Activated CD8-positive, alpha-beta memory T cell treated with anti-CD3 and anti-CD28 coated beads, Interleukin-2, amount 10 ng/mL, durations not matched to agents 7 days and 5 days (primary cell): Measurements from ENCODE around the gene MIER2. TPM values are rescaled to one million over a fixed set of nuclear protein-coding genes. Genes with fewer than 3 reads are reported as not detected.

Experiments used
- ATAC-seq: fragments of 150-1000 bp; cut with Tn5 transposase; one replicate; pipeline ENCODE4 v1.10.0; 2021; ENCODE audit warnings: moderate library complexity
- CTCF ChIA-PET: fragments of 350-600 bp; sonication (Branson Sonifier 250); formaldehyde crosslinking; loops from one replicate; lab custom pipeline; 2021; ENCODE audit warnings: antibody characterized with exemption; lab: Charles Lee
- DNase-seq: peaks from one replicate; pipeline ENCODE4 v3.0.0-alpha.2; 2020
- H3K27ac Mint-ChIP-seq: one replicate; pipeline ENCODE4 v1.8.0; 2021; ENCODE audit warnings: mild to moderate bottlenecking, mixed read lengths
- H3K27me3 Mint-ChIP-seq: one replicate; pipeline ENCODE4 v1.8.0; 2021; ENCODE audit warnings: mixed read lengths
- H3K36me3 Mint-ChIP-seq: one replicate; pipeline ENCODE4 v1.8.0; 2021; ENCODE audit warnings: mild to moderate bottlenecking, mixed read lengths
- H3K4me1 Mint-ChIP-seq: one replicate; pipeline ENCODE4 v1.8.0; 2021; ENCODE audit warnings: mixed read lengths
- H3K4me3 Mint-ChIP-seq: one replicate; pipeline ENCODE4 v1.8.0; 2021; ENCODE audit warnings: mild to moderate bottlenecking, moderate library complexity, mixed read lengths
- H3K9me3 Mint-ChIP-seq: one replicate; pipeline ENCODE4 v1.8.0; 2022; ENCODE audit warnings: low read depth, mixed read lengths
- total RNA-seq, 2 experiments: library from RNA; stranded (reverse); gene quantifications; one replicate each; pipeline ENCODE4 v1.2.3, GENCODE V29; 2021

MIER2 gene
- total RNA-seq, 2 experiments from 2014 or later: 21.6 to 23.8 TPM

DNA sequence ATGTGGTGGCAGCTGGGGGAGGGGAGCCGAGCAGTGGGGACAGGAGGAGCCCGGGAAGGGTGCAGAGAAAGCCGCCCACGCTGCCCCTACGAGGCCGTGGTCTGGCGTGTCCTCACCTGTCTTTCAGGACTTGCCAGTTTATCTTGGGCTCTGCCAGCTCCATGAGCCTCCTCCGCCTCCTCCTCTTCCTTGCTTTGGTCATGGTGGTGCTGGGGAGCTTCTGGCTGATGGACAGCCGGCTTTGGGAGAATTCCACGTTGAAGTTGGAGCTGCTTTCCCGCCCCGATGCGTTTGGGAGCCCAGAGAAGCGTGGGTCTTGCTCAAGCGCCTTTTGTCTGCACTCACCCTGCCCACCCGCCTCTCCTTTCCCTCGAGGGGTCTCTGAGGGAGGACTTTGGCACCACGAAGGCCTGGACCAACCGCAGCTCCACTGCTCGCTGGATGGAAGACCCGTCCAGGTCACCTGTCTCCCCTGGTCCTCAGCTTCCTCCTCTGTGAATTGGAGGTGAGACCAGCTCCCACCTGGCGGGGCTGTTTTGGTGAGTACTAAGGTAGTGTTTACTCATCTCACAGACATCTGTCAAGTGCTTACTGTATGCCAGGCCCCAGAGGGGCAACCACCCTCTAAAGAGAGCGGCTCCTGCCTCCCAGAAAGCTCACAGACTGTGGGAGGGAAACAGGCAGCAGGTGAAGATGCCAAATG, 29.7 kb upstream of the MIER2 start:
- ATAC-seq (no peak), DNase-seq (no peak)
- no peak overlapping the region for H3K27ac Mint-ChIP-seq

DNA sequence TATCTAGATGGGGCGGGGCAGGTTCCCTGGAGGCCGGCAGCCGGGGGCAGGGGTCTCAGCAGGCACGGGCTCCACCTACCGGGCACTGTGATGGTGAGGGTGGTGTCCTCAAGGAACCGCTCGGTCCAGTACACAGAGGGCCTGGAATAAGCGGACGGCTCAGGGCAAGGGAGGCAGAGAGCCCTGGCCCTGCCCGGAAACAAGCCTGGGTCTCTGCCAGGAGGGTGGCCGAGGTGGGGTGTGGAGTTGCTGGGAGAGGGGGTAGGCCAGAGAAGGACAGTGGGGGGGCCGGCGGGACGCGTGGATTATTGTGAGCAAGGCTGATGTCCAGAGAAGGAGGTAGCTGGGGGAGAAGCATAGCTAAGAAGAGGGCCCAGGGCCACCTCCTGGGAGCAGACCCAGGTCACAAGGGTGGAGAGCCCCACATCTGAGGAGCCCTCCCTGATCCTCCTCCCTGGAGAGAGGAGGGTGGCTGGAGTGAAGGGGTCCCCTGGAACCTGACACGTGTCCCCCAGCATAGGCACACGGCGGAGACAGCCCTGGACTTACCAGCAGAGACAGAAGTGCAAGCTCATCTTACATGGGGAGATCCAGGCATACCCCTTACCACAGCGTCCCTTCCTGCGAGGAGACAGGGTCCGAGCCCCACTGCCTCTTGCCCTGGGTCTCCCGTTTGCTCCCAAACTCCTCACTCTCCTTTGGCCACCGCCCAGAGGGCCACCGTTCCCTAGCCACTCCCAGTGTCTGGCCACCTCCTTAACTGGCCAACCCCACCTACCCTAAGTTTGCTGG, 29.0 kb upstream of the MIER2 start:
- no peaks in the 10 kb centered on the region for H3K4me1 Mint-ChIP-seq
- CTCF ChIA-PET: no interaction called here
- H3K36me3 Mint-ChIP-seq: no peaks in the 10 kb centered on the region

More for the DNA sequence above, 29.7 kb upstream of the MIER2 start:
- Mint-ChIP-seq H3K27me3 (no peaks in the 10 kb centered on the region), H3K36me3 (no peaks in the 10 kb centered on the region), H3K4me1 (no peaks in the 10 kb centered on the region), H3K4me3 (no peak overlapping the region), H3K9me3 (no peaks in the 10 kb centered on the region)
- CTCF ChIA-PET: no interaction called here

DNA sequence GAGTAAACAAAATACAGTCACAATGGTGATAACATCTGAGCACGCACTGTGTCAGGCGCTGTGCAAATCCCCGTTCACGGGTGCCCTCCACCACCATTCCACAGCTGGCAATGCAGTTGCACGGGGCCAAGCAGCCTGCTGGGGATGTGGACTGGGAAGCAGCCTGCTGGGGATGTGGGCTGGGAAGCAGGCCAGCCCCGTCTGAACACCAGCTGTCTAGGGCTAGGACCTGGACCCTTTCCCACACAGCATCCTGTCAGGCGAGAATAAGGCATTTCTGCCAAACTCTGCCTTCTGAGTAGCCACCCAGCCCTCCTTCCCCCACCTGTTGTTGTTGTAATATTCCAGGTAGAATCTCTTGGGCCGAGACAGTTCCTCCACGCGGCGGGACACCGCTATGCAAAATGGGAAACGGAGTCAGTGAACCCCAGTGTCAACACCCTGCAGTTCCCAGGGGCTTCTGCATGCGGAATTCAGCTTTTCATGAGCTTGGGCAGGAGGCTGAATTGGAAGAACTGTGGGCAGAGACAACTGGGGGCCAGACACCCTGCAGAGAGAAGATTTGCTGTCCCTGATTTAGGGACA, 27.8 kb upstream of the MIER2 start:
- H3K9me3 Mint-ChIP-seq: no peaks in the 10 kb centered on the region
- ATAC-seq (no peak), DNase-seq (no peak)
- H3K27me3 Mint-ChIP-seq: peaks cover 1% of the 10 kb centered on the region
- CTCF ChIA-PET: no interaction called here
- no peaks in the 10 kb centered on the region for H3K4me1 Mint-ChIP-seq
- H3K27ac Mint-ChIP-seq: no peak overlapping the region
- no peaks in the 10 kb centered on the region for H3K36me3 Mint-ChIP-seq
- no peak overlapping the region for H3K4me3 Mint-ChIP-seq

More for the DNA sequence above, 29.0 kb upstream of the MIER2 start:
- Mint-ChIP-seq H3K4me3 (no peak overlapping the region), H3K27ac (no peak overlapping the region), H3K9me3 (no peaks in the 10 kb centered on the region), H3K27me3 (no peaks in the 10 kb centered on the region)
- no peak for ATAC-seq
- no peak for DNase-seq

DNA sequence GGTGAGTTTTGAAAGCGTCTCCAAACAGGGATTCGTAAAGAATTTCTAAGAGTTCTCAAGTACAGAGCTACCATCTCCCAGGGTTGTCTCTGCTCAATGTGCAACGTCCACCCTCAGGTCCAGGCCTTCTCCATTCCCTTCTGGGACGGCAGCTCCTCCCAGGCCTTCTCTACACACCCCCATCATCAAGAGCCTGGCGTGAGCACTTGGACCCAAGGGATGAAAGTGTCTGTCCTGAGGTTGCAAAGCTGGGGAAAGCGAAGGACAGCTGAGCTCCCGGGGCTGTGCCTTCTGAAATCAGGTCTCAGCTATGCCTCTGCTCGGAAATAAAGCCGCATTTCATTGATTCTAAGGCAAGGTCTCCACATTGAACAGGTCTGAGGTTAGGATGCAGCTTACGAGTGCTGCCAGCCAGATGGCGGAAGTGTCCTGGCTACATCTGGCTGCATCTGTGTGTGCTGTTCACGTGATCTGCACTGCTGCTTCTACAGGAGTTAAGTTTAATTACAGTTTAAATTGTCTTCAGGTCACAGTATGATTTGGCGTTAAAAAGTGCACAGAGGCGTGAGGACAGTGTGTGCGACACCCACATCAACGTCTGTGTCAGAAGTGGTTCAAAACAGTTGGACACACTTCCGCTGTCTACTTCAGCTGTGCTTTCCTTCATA, 27.0 kb upstream of the MIER2 start:
- ATAC-seq (no peak), DNase-seq (no peak)
- no peak overlapping the region for H3K4me3 Mint-ChIP-seq
- no peaks in the 10 kb centered on the region for H3K36me3 Mint-ChIP-seq
- peaks cover 2% of the 10 kb centered on the region for H3K27me3 Mint-ChIP-seq
- H3K27ac Mint-ChIP-seq: no peak overlapping the region
- CTCF ChIA-PET: interaction anchor here (1.1 to 1.3 kb wide), 2 partner anchors 135 to 139 kb away, joined by 4 to 5 read pairs; partner anchors contain the start of gene TPGS1
- no peaks in the 10 kb centered on the region for H3K9me3 Mint-ChIP-seq
- H3K4me1 Mint-ChIP-seq: no peaks in the 10 kb centered on the region

DNA sequence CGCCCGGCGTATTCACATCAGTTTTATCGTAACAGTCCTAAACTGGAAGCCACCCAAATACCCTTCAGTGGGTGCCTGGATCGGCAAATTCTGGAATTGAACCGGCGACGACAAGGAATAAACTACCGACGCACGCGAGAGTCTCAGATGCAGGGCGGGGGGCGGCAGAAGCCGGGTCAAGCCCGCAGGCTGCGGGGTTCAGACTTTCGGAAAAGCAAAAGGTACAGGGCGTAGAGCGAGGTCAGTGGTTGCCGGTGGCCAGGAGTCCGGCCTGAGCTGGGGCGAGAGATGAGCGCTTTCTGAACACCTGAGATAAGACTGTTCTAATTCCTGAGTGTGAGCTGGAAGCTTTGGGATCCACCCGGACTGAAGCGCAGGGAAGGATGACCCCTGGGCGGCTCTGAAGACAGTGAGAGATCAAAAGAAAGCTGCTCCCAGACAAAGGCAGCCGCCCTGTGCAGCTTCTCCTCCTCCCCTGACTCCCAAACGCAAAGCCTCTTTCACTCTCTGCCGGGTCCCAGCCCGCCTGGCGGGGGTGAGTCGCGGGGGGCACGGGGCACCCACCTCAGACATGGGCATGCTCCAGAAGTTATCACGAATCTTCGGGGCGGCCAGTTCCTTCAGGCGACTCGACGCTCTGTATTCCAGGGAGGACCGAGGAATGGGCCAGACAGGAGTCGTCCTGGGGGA, 26.2 kb upstream of the MIER2 start:
- Mint-ChIP-seq H3K36me3 (no peaks in the 10 kb centered on the region), H3K4me1 (no peaks in the 10 kb centered on the region), H3K27me3 (peaks cover 2% of the 10 kb centered on the region), H3K27ac (no peak overlapping the region), H3K4me3 (no peak overlapping the region), H3K9me3 (no peaks in the 10 kb centered on the region)
- ATAC-seq (no peak), DNase-seq (no peak)
- CTCF ChIA-PET: interaction anchor here (1.1 to 1.3 kb wide), 2 partner anchors 136 to 140 kb away, joined by 4 to 5 read pairs; partner anchors contain the start of gene TPGS1

DNA sequence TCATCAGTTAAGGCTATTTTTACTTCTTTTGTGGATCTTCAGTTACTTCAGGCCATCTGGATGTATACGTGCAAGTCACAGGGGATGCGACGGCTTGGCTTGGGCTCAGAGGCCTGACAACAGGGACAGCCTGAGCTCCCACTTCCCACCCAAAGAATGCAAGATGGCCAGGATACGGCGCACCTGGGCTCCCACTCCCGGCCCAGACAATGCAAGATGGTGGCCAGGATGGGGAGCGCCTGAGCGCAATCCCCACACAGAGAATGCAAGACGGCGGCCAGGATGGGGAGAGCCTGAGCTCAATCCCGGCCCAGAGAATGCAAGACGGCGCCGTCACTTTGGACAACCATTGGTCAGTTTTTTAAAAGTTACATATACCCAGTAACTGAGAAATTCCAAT, 25.3 kb upstream of the MIER2 start:
- Mint-ChIP-seq H3K27me3 (peaks cover 2% of the 10 kb centered on the region), H3K27ac (no peak overlapping the region), H3K36me3 (no peaks in the 10 kb centered on the region), H3K9me3 (no peaks in the 10 kb centered on the region), H3K4me1 (no peaks in the 10 kb centered on the region), H3K4me3 (no peak overlapping the region)
- ATAC-seq (no peak), DNase-seq (no peak)
- CTCF ChIA-PET: no interaction called here

DNA sequence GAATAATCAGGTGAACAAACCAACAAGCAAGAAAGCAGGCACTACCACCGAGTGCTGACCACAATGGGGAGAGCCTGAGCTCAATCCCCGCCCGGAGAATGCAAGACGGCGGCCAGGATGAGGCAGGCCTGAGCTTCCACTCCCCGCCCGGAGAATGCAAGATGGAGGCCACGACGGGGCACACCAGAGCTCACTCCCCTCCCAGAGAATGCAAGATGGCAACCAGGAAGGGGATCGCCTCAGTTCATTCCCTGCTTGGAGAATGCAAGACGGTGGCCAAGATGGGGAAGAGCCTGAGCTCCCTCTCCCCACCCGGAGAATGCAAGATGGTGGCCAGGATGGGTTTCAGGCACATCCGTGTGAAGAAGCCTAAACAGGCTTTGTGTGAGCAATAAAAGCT, 24.7 kb upstream of the MIER2 start:
- no peaks in the 10 kb centered on the region for H3K4me1 Mint-ChIP-seq
- no peak for DNase-seq
- H3K9me3 Mint-ChIP-seq: no peaks in the 10 kb centered on the region
- H3K4me3 Mint-ChIP-seq: no peak overlapping the region
- H3K27me3 Mint-ChIP-seq: peaks cover 2% of the 10 kb centered on the region
- no peak overlapping the region for H3K27ac Mint-ChIP-seq
- no peaks in the 10 kb centered on the region for H3K36me3 Mint-ChIP-seq
- CTCF ChIA-PET: no interaction called here
- ATAC-seq: no peak

DNA sequence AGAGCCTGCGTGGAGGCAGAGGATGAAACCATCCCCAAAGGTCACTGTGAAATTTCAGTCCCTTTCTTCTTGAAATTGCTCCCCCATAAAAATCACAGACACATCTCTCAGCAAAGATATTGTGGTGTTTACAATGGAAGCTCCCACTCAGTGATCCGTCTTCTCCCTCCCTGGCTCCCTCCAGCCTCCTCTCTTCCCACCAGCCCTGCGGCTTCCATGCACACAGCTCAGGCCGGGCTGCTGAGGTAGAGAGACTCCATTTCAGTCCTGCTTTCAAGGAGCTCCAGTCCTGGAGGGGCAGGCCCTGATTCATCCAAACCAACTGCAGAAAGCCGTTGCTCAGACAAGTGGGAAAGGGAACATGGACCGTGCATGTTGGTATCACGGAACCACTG, 24.0 kb upstream of the MIER2 start:
- no peak for ATAC-seq
- Mint-ChIP-seq H3K27ac (no peak overlapping the region), H3K36me3 (no peaks in the 10 kb centered on the region), H3K9me3 (no peaks in the 10 kb centered on the region), H3K27me3 (peaks cover 2% of the 10 kb centered on the region), H3K4me3 (no peak overlapping the region), H3K4me1 (no peaks in the 10 kb centered on the region)
- no peak for DNase-seq
- CTCF ChIA-PET: no interaction called here

DNA sequence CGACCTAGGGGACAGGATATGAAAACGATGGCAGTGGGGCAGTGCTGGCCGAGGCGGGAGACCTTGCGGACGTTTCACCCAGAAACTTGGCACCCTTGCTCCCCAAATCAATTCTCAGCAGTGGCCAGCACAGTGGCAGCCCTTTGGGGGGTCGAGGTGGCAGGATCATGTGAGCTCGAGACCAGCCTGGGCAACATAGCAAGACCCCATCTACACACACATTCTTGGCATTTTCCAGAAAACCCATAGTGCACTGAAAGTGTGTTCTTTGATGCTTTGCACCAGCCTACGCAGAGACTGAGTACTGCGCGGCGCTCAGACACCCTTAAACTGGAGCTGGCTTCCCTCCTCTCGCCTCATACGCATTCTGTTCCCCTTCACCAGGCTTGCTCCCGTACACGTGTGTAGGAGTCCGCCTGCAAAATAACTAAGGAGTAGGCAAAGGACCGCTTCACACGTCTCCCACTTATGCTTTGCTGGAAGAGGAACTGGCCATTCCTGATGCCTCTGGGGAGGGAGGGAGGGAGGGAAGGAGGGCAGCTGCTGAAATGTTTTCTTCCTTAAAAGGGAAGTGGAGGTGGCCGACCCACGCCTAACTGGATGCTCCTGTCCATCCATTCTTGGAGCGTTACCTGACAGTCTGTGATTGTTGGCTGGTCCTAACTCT, 23.5 kb upstream of the MIER2 start:
- CTCF ChIA-PET: no interaction called here
- no peak for ATAC-seq
- no peaks in the 10 kb centered on the region for H3K9me3 Mint-ChIP-seq
- peaks cover 2% of the 10 kb centered on the region for H3K27me3 Mint-ChIP-seq
- no peaks in the 10 kb centered on the region for H3K36me3 Mint-ChIP-seq
- no peaks in the 10 kb centered on the region for H3K4me1 Mint-ChIP-seq
- DNase-seq: no peak
- no peak overlapping the region for H3K27ac Mint-ChIP-seq
- no peak overlapping the region for H3K4me3 Mint-ChIP-seq

DNA sequence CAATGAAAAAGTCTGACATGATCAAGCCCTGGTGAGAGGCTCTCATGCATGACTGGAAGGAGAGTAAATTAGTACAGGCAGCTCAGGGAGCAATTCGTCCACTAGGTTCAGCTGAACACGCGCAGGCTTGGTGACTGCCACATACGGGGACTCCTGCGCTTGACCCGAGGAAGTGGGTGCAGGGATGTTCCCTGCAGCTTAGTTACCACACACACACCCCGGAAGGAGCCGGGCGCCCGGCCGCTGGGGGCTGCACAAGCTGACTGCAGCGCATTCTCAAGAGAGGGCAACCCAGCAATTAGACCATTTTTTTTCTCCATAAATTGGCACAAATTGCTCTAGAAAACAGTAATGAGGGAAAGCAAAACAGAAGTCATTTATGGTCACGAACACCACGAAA, 23.0 kb upstream of the MIER2 start:
- no peak overlapping the region for H3K4me3 Mint-ChIP-seq
- peaks cover 2% of the 10 kb centered on the region for H3K27me3 Mint-ChIP-seq
- H3K27ac Mint-ChIP-seq: no peak overlapping the region
- no peaks in the 10 kb centered on the region for H3K9me3 Mint-ChIP-seq
- H3K36me3 Mint-ChIP-seq: no peaks in the 10 kb centered on the region
- CTCF ChIA-PET: no interaction called here
- H3K4me1 Mint-ChIP-seq: no peaks in the 10 kb centered on the region
- DNase-seq (no peak), ATAC-seq (no peak)

DNA sequence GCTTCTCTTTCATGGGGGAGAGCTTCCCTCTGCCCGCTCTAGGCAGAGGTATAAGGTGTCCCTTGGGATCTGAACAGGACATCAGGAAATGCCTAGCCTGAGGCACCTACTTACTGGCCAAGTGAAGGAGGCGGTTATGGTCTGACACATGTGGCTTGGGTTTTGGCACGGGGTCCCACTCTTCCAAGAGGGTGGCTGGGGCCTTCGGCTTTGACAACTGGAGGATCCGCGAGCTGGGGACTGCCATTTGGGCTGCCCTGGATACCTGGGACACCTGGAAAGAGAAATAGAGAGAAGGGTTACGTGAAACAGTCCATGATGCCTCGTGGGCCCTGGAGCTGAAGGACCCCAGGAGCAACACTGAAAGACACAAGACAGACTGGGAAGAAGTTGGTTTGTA, 22.4 kb upstream of the MIER2 start:
- DNase-seq (no peak), ATAC-seq (no peak)
- CTCF ChIA-PET: no interaction called here
- Mint-ChIP-seq H3K36me3 (no peaks in the 10 kb centered on the region), H3K4me3 (no peak overlapping the region), H3K4me1 (no peaks in the 10 kb centered on the region), H3K27ac (no peak overlapping the region), H3K9me3 (no peaks in the 10 kb centered on the region), H3K27me3 (peaks cover 2% of the 10 kb centered on the region)

DNA sequence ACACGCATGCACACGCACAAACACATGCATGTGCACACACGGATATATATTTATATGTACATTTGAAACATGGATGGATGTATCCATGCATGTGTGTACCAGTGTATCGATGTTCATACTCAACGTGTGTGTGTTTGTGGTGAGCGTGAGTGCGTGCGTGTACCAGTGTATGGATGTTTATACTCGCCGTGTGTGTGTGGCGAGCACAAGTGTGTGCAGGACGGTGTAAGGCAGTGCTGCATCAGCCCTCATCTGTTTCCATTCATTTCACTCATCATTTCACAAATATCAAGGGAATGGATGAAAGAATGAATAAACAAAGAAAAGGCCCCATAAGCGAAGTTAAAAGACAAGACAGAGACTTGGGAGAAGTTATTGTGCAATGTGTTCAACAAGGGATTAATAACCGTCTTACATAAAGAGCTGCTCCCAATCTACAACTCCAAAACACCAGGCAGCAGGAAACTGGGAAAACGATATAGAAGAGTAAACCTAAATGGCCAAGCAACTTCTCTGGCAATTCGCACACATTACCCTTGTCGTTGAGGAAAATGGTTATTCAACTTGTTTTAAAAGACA, 21.7 kb upstream of the MIER2 start:
- ATAC-seq (no peak), DNase-seq (no peak)
- H3K9me3 Mint-ChIP-seq: no peaks in the 10 kb centered on the region
- H3K4me3 Mint-ChIP-seq: no peak overlapping the region
- no peak overlapping the region for H3K27ac Mint-ChIP-seq
- H3K27me3 Mint-ChIP-seq: peaks cover 2% of the 10 kb centered on the region
- H3K36me3 Mint-ChIP-seq: no peaks in the 10 kb centered on the region
- CTCF ChIA-PET: no interaction called here
- no peaks in the 10 kb centered on the region for H3K4me1 Mint-ChIP-seq
